ENCODE data around the gene FOXP2.

GRCh38 chr7:114715907-114716306, 301.3 kb downstream of the FOXP2 start:
- TF ChIP-seq ZFP3 (CRISPR knock-in tag; IDR thresholded peaks at IDR 0.05) (no peak), ZFP30 (CRISPR knock-in tag; IDR thresholded peaks at IDR 0.05) (no peak), ZNF70 (CRISPR knock-in tag; IDR thresholded peaks at IDR 0.05) (no peak)
